Fibroblast of the conjunctiva (primary cell): ENCODE data around the gene AGR2.
"Not testable (repeated sequence)": the region's sequence is repeated elsewhere in the genome, so short reads cannot be mapped to it uniquely, and the experiment has no call there.

ENCODE experiments used
- DNase-seq: peaks from one replicate; pipeline ENCODE4 v3.0.0-alpha.2; 2010; ENCODE audit warnings: low read depth

The AGR2 gene

GRCh38 chr7:16804674-16805439, at the start of gene AGR2:
AGR2 (minus strand) TSS chr7:16804999; CDS start chr7:16801796, 3,203 bp downstream.
- no peak for DNase-seq

DNA sequence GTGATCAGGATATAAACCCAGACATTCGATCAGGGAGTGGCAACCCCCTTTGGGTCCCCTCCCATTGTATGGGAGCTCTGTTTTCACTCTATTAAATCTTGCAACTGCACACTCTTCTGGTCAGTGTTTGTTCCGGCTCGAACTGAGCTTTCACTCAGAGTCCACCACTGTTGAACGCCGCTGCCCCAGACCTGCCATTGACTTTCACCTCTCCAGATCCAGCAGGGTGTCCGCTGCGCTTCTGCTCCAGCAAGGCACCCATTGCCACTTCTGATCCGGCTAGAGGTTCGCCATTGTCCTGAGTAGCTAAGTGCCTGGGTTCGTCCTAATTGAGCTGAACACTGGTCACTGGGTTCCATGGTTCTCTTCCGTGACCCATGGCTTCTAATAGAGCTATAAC, 48.4 kb upstream of the AGR2 start:
- DNase-seq, result not testable (repeated sequence)

DNA sequence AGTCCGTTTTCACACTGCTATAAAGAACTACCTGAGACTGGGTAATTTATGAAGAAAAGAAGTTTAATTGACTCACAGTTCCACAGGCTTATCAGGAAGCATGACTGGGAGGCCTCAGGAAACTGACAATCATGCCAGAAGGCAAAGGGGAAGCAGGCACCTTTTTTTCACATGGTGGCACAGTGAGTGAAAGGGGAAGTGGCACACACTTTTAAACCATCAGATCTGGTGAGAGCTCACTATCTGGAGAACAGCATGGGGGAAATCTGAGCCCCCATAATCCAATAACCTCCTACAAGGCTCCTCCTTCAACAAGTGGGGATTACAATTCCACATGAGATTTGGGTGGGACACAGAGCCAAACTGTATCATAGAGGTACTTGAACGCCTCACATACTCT, 47.0 kb upstream of the AGR2 start:
- no peak for DNase-seq

DNA sequence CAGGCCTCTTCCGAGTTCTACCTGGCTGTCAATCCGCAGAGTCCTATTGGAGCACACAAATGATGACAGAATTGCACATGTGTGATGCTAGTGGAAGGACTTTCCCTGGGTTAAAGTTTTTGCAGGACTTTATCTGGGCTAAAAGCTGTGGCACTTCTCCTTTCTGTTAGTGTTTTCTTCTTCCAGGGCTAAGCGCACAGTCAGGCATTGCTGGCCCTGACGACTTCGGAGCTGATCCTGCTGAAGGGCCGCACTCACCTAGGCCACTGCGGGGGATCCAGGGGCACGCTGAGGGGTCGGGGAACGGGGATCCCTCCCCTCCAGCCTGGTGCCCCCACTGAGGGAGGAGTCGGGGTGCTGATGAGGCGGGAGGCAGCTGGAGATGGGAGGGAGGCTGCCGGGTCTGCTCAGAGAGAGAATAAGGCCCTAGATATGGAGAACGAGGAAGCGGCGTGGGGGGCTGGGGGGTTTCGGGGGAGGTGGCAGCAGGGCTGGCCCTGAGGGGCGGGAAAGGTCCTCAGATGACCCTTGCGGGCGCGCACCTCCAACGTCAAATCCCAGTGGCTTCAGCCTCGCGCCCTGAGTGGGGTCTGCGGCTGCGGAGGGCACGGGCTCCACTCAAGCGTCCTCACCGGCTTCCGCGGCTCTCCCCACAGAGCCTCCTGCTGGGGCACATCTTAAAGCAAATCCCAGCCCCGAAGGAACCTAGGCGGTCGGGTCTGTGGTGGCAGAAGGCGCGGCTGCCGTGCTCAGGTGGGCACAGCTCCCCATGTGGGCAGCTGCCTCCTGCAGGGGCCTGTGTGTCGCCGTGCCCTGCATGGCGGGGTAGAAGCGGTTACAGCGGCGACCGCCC, 46.0 kb upstream of the AGR2 start:
- no peak for DNase-seq

GRCh38 chr7:16849296-16850148, 44.7 kb upstream of the AGR2 start:
- DNase-seq, result no peak

DNA sequence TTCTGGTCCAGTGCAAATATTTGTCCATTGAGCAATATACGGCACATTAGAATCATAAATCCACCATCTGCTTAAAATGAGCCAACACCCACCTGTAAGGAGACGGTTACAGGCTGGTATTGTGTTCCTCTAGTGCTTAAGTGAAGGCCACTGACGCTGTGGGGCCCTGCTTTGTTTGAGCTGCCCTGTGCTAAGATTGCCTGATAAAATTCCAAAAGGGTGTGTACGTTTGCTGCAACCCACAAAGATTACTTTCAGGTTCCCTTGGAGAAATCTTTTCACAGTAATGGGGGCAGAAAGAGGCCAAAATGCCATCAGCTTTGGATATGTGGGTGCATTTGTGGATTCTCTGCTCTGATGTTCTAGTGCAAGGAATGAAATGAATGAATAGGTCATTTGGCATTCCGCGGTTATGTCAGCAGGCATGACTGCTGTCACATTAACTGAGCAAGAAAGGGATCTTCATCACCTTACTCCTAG, 42.6 kb upstream of the AGR2 start:
- no peak for DNase-seq

GRCh38 chr7:16846601-16847165, 41.9 kb upstream of the AGR2 start:
- DNase-seq, result no peak

- DNase-seq, result no peak
Observed at GRCh38 chr7:16845746-16846145, 40.9 kb upstream of the AGR2 start.

DNA sequence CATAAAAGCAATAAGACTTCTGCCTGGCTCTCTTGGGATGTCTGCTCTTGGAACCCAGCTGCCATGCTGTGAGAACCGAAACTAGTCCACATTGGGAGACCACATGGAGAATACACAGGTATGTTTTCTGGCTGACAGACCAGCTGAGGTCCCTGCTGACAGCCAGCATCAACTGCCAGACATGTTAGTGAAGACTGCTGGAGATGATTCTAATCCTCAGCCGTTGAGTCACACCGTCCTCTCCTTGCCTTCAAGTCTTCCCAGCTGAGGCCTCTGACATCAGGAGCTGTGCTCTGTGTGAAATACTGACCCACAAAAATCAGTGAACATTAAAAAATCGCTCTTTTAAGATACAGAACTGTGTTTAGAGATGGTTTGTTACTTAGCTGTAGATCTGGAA, 36.9 kb upstream of the AGR2 start:
- DNase-seq, result no peak

- DNase-seq, result no peak
Observed at GRCh38 chr7:16840094-16840493, 35.3 kb upstream of the AGR2 start.

DNA sequence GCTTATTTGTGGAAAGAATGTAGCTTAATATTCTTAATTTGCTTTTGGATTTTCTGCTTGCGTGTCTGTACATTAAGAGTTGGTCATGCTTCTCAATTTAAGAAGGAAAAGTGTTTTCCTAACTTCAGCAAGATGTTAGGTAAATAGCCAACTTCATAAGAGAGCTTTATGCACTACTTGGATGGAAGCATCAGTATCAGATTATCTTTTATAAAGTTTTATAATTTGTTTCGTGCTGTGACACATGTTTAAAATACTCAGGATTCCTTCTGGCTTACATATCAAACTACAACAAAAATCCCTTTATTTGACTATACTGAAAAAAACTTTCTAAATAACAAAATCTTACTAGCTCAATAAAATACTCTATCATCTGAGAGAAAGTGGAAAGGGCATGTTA, 34.8 kb upstream of the AGR2 start:
- no peak for DNase-seq

- no peak for DNase-seq
Observed at GRCh38 chr7:16838891-16839290, 34.1 kb upstream of the AGR2 start.

GRCh38 chr7:16838386-16838785, 33.6 kb upstream of the AGR2 start:
- DNase-seq, result no peak

GRCh38 chr7:16836481-16836880, 31.7 kb upstream of the AGR2 start:
- DNase-seq, result no peak

DNA sequence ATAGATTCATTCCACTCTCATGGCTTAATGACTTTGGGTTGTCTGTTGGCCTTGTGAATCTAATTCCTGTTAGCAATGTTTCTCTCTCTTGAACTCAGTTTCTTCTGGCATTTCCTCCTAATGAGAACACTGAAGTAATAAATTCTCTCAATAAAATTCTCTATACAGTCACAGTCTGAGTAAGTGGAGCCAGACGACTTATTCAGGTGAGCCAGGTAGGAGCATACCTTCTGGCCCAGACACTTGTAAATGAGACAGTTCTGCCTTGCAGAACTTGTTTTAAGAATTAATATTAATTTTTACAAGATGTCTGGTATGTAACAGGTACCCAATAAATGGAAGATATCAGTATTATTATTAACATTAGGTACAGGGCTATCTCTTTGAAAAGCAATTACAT, 28.6 kb upstream of the AGR2 start:
- DNase-seq, result no peak

- DNase-seq, result no peak
Observed at GRCh38 chr7:16826060-16826459, 21.3 kb upstream of the AGR2 start.

GRCh38 chr7:16822029-16822428, 17.2 kb upstream of the AGR2 start:
- DNase-seq, result no peak

- DNase-seq, result no peak
Observed at GRCh38 chr7:16818732-16819131, 13.9 kb upstream of the AGR2 start.

- no peak for DNase-seq
Observed at GRCh38 chr7:16817536-16817935, 12.7 kb upstream of the AGR2 start.

DNA sequence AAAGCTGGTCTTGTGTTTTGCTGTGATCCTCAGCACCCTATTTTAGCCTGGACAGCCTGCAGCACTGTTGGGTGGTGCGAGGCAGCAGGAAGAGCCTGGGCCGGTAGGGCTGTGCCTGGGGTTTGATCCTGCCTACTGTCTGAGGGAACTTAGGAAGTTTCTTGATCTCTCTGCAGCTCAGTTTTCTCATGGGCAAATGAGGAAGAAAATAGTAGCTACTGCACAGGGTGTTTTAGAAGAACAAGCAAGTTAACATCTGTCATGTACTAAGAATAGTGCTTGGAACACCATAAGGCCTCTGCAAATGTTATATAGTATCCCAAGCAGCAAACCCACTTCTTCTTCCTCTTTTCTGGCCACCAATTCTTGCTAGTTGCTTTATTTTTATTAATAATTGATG, 12.0 kb upstream of the AGR2 start:
- no peak for DNase-seq

DNA sequence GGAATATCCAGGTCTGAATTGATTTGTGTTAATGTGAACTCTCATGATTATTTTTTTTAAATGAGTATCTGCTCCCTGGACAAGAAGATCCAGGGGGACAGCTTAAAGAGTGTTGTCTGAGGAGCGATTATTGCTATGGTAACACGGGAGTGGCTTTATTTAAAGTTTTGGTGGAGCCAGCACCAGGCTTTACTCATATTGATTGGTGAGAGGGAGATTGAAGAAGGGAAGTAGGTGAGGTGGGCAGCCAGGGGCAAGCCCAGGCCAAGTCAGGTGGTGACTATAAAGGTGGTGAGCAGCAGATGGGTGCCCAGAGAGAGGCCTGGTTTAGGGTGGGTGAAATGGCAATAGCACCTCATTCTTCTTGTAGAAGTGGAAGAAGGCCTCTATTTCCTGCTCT, 10.2 kb upstream of the AGR2 start:
- no peak for DNase-seq

- no peak for DNase-seq
Observed at GRCh38 chr7:16813232-16813616, 8.4 kb upstream of the AGR2 start.
